ENCODE results near the gene SLC16A13.

The SLC16A13 gene

GRCh38 chr17:6998855-6999508 lies 36.8 kb upstream of the SLC16A13 start:
- no peak for TF ChIP-seq REST (IDR thresholded peaks at IDR 0.05; ENCODE audit: insufficient read depth in 1 of 2, low read depth in 2 of 2, low read length in 2 of 2)
- no peak for TF ChIP-seq POLR2AphosphoS5 (IDR thresholded peaks at IDR 0.05; ENCODE audit: low read depth, low read length)
- no peak for TF ChIP-seq SIN3A (IDR thresholded peaks at IDR 0.05; ENCODE audit: borderline replicate concordance, insufficient read depth, low read length)
- no peak for TF ChIP-seq TAF1 (IDR thresholded peaks at IDR 0.05; ENCODE audit: borderline replicate concordance, insufficient read depth, low read length)
- TF ChIP-seq FOXP2 (optimal IDR thresholded peaks at IDR 0.05; ENCODE audit: borderline replicate concordance, extremely low read depth, extremely low read length, insufficient read depth): no peak

- TF ChIP-seq TAF1 (IDR thresholded peaks at IDR 0.05; ENCODE audit: borderline replicate concordance, insufficient read depth, low read length): no peak
- no peak for TF ChIP-seq POLR2AphosphoS5 (IDR thresholded peaks at IDR 0.05; ENCODE audit: low read depth, low read length)
- TF ChIP-seq FOXP2 (optimal IDR thresholded peaks at IDR 0.05; ENCODE audit: borderline replicate concordance, extremely low read depth, extremely low read length, insufficient read depth): no peak
- no peak for TF ChIP-seq SIN3A (IDR thresholded peaks at IDR 0.05; ENCODE audit: borderline replicate concordance, insufficient read depth, low read length)
- TF ChIP-seq REST (IDR thresholded peaks at IDR 0.05; ENCODE audit: insufficient read depth in 1 of 2, low read depth in 2 of 2, low read length in 2 of 2): no peak
Measured at GRCh38 chr17:7001318-7001961, 34.4 kb upstream of the SLC16A13 start.

- no peak for TF ChIP-seq SIN3A (IDR thresholded peaks at IDR 0.05; ENCODE audit: borderline replicate concordance, insufficient read depth, low read length)
- no peak for TF ChIP-seq FOXP2 (optimal IDR thresholded peaks at IDR 0.05; ENCODE audit: borderline replicate concordance, extremely low read depth, extremely low read length, insufficient read depth)
- no peak for TF ChIP-seq POLR2AphosphoS5 (IDR thresholded peaks at IDR 0.05; ENCODE audit: low read depth, low read length)
- TF ChIP-seq REST (IDR thresholded peaks at IDR 0.05; ENCODE audit: insufficient read depth in 1 of 2, low read depth in 2 of 2, low read length in 2 of 2): no peak
Measured at GRCh38 chr17:7002288-7003047, 33.3 kb upstream of the SLC16A13 start.

GRCh38 chr17:7003745-7004144 lies 32.1 kb upstream of the SLC16A13 start:
- TF ChIP-seq POLR2AphosphoS5 (IDR thresholded peaks at IDR 0.05; ENCODE audit: low read depth, low read length) (no peak), TAF1 (IDR thresholded peaks at IDR 0.05; ENCODE audit: borderline replicate concordance, insufficient read depth, low read length) (no peak), FOXP2 (optimal IDR thresholded peaks at IDR 0.05; ENCODE audit: borderline replicate concordance, extremely low read depth, extremely low read length, insufficient read depth) (no peak), SIN3A (IDR thresholded peaks at IDR 0.05; ENCODE audit: borderline replicate concordance, insufficient read depth, low read length) (no peak), REST (IDR thresholded peaks at IDR 0.05; ENCODE audit: insufficient read depth in 1 of 2, low read depth in 2 of 2, low read length in 2 of 2) (no peak)
